Type B pancreatic cell (in vitro differentiated cells): ENCODE data around the gene AP2A1. TPM values are rescaled to one million over a fixed set of nuclear protein-coding genes. Genes with fewer than 3 reads are reported as not detected.

Experiments
- DNase-seq: peaks from one replicate; pipeline ENCODE4 v3.0.0; 2021; ENCODE audit warnings: mixed read lengths; ENCODE audit not compliant: unreplicated experiment; ENCODE audit errors: extremely low spot score
- H3K27ac Mint-ChIP-seq: 2 replicates; pipeline ENCODE4 v1.8.0; 2021; ENCODE audit warnings: mild to moderate bottlenecking, mixed read lengths
- H3K27me3 Mint-ChIP-seq: 2 replicates; pipeline ENCODE4 v1.8.0; 2021; ENCODE audit warnings: mixed read lengths
- H3K36me3 Mint-ChIP-seq: 2 replicates; pipeline ENCODE4 v1.8.0; 2021; ENCODE audit warnings: mixed read lengths
- H3K4me1 Mint-ChIP-seq: one replicate; pipeline ENCODE4 v1.8.0; 2021; ENCODE audit warnings: mixed read lengths; ENCODE audit not compliant: unreplicated experiment
- H3K4me3 Mint-ChIP-seq: 2 replicates; pipeline ENCODE4 v1.8.0; 2021; ENCODE audit warnings: mild to moderate bottlenecking, mixed read lengths
- H3K9me3 Mint-ChIP-seq: 2 replicates; pipeline ENCODE4 v1.8.0; 2021; ENCODE audit warnings: mixed read lengths
- total RNA-seq: library from RNA; stranded (reverse); gene quantifications from 2 replicates; pipeline ENCODE4 v1.2.1, GENCODE V29; 2021; ENCODE audit warnings: low replicate concordance
- TF ChIP-seq, protein P1 (sequence below): fragments of 200-600 bp; sonication (generic); conservative IDR thresholded peaks from 2 replicates; pipeline ENCODE4 v1.5.0; 2021; ENCODE audit warnings: antibody characterized with exemption, mild to moderate bottlenecking

The AP2A1 gene
- total RNA-seq, 1 donor from 2014 or later, result 82.9 TPM

- Mint-ChIP-seq H3K9me3 (no peaks in the 10 kb centered on the region), H3K27ac (no peak overlapping the region), H3K27me3 (no peaks in the 10 kb centered on the region), H3K36me3 (no peaks in the 10 kb centered on the region), H3K4me3 (no peak overlapping the region), H3K4me1 (no peaks in the 10 kb centered on the region)
- TF ChIP-seq, protein P1, sequence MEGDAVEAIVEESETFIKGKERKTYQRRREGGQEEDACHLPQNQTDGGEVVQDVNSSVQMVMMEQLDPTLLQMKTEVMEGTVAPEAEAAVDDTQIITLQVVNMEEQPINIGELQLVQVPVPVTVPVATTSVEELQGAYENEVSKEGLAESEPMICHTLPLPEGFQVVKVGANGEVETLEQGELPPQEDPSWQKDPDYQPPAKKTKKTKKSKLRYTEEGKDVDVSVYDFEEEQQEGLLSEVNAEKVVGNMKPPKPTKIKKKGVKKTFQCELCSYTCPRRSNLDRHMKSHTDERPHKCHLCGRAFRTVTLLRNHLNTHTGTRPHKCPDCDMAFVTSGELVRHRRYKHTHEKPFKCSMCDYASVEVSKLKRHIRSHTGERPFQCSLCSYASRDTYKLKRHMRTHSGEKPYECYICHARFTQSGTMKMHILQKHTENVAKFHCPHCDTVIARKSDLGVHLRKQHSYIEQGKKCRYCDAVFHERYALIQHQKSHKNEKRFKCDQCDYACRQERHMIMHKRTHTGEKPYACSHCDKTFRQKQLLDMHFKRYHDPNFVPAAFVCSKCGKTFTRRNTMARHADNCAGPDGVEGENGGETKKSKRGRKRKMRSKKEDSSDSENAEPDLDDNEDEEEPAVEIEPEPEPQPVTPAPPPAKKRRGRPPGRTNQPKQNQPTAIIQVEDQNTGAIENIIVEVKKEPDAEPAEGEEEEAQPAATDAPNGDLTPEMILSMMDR, result no peak
- DNase-seq, result no peak
These were observed 28.5 kb upstream of the AP2A1 start for GRCh38 chr19:49738268-49738667.

- Mint-ChIP-seq H3K4me3 (no peak overlapping the region), H3K9me3 (no peaks in the 10 kb centered on the region), H3K36me3 (no peaks in the 10 kb centered on the region), H3K27ac (no peak overlapping the region), H3K4me1 (no peaks in the 10 kb centered on the region), H3K27me3 (no peaks in the 10 kb centered on the region)
- DNase-seq, result no peak
- TF ChIP-seq, protein P1, result no peak
These were observed 27.7 kb upstream of the AP2A1 start for GRCh38 chr19:49739098-49739497.

DNA sequence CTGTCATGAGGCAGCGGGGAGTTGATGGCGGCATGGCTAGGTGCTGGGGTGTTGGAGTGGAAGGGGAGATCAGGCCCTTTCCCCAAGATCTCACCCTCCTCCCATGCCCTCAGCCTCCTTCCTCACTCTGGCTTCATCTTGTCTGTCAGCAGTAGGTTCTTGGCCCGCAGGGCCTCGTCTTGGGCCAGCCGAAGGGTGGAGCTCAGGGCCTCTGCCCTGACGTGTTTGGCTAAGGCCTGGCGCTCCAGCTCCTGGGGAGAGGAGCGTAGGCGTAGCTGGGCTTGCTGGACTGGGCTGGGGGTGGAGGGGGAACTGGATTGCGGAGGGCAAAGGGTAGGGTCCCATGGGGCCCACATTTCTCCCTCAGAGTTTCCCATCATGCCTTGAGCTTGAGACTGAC is 26.9 kb upstream of the AP2A1 start:
- Mint-ChIP-seq H3K27me3 (no peaks in the 10 kb centered on the region), H3K27ac (no peak overlapping the region), H3K9me3 (no peaks in the 10 kb centered on the region), H3K4me3 (no peak overlapping the region), H3K36me3 (no peaks in the 10 kb centered on the region), H3K4me1 (no peaks in the 10 kb centered on the region)
- no peak for DNase-seq
- TF ChIP-seq, protein P1, result no peak

DNA sequence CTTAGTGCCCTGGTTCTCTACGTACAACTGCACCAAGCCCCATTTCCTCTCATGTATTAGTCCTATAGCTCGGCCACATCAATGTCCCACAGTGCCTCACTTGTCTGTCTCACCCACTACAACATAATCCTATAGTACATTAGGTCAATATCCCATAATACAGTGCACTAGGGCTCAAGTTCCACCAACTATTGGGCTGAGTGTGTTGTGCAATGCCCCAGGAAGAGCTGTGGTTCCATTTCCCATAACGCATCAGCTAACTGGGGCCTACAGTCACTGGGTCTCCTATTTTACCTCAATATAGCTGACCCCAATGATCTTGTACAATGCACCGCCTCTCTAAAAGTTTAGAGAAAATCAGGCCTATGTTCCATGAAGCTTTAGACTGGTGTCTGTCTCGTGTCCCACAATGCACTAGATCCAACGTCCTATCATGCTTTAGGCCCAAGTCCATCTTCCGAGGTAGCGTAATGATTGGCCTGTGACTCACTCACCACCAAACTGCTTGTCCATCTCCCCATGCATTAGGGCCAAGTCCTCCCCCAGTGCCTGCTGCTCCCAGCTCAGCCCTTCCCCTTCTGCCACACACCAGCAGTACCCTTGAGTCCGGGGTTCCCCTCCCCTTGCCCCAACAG is 25.5 kb upstream of the AP2A1 start:
- Mint-ChIP-seq H3K27ac (no peak overlapping the region), H3K4me1 (no peaks in the 10 kb centered on the region), H3K4me3 (no peak overlapping the region), H3K27me3 (no peaks in the 10 kb centered on the region), H3K36me3 (no peaks in the 10 kb centered on the region), H3K9me3 (no peaks in the 10 kb centered on the region)
- no peak for DNase-seq
- TF ChIP-seq, protein P1, result no peak

- no peak for DNase-seq
- Mint-ChIP-seq H3K4me3 (no peak overlapping the region), H3K27me3 (no peaks in the 10 kb centered on the region), H3K36me3 (no peaks in the 10 kb centered on the region), H3K27ac (no peak overlapping the region), H3K4me1 (no peaks in the 10 kb centered on the region), H3K9me3 (no peaks in the 10 kb centered on the region)
- TF ChIP-seq, protein P1, result no peak
These were observed 21.8 kb upstream of the AP2A1 start for GRCh38 chr19:49744946-49745381.
